Measurements from ENCODE around the gene PTPRD. TPM values are rescaled to one million over a fixed set of nuclear protein-coding genes. Genes with fewer than 3 reads are reported as not detected.

Gene PTPRD
- total and polyA plus RNA-seq, 2 experiments from 2014 or later: 11.5 to 58.0 TPM

- Mint-ChIP-seq H3K4me1 (no peaks in the 10 kb centered on the region), H3K27me3 (ENCODE audit: insufficient read depth, low read depth, poor library complexity) (no peaks in the 10 kb centered on the region), H3K4me3 (no peak overlapping the region), H3K9me3 (no peaks in the 10 kb centered on the region), H3K27ac (no peak overlapping the region), H3K36me3 (ENCODE audit: low read depth) (no peaks in the 10 kb centered on the region)
- TF ChIP-seq STAT1 (IDR thresholded peaks at IDR 0.05; ENCODE audit: unreplicated experiment) (no peak), POLR2AphosphoS5 (IDR thresholded peaks at IDR 0.05; ENCODE audit: low read depth) (no peak), JUNB (IDR thresholded peaks at IDR 0.05; ENCODE audit: unreplicated experiment) (no peak), REST (IDR thresholded peaks at IDR 0.05; ENCODE audit: unreplicated experiment) (no peak), NANOG (IDR thresholded peaks at IDR 0.05; ENCODE audit: borderline replicate concordance) (no peak), ZNF114 (CRISPR knock-in tag; IDR thresholded peaks at IDR 0.05) (no peak), EZH2 (IDR thresholded peaks at IDR 0.05; ENCODE audit: low read depth, unreplicated experiment) (no peak), CREB1 (CRISPR knock-in tag; IDR thresholded peaks at IDR 0.05; ENCODE audit: low read depth) (no peak), EZH2phosphoT487 (IDR thresholded peaks at IDR 0.05; ENCODE audit: unreplicated experiment) (no peak), ZNF331 (CRISPR knock-in tag; IDR thresholded peaks at IDR 0.05; ENCODE audit: low read depth) (no peak)
- TF ChIP-seq, protein P1, sequence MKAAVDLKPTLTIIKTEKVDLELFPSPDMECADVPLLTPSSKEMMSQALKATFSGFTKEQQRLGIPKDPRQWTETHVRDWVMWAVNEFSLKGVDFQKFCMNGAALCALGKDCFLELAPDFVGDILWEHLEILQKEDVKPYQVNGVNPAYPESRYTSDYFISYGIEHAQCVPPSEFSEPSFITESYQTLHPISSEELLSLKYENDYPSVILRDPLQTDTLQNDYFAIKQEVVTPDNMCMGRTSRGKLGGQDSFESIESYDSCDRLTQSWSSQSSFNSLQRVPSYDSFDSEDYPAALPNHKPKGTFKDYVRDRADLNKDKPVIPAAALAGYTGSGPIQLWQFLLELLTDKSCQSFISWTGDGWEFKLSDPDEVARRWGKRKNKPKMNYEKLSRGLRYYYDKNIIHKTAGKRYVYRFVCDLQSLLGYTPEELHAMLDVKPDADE (IDR thresholded peaks at IDR 0.05): no peak
- TF ChIP-seq, protein P2, sequence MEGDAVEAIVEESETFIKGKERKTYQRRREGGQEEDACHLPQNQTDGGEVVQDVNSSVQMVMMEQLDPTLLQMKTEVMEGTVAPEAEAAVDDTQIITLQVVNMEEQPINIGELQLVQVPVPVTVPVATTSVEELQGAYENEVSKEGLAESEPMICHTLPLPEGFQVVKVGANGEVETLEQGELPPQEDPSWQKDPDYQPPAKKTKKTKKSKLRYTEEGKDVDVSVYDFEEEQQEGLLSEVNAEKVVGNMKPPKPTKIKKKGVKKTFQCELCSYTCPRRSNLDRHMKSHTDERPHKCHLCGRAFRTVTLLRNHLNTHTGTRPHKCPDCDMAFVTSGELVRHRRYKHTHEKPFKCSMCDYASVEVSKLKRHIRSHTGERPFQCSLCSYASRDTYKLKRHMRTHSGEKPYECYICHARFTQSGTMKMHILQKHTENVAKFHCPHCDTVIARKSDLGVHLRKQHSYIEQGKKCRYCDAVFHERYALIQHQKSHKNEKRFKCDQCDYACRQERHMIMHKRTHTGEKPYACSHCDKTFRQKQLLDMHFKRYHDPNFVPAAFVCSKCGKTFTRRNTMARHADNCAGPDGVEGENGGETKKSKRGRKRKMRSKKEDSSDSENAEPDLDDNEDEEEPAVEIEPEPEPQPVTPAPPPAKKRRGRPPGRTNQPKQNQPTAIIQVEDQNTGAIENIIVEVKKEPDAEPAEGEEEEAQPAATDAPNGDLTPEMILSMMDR (conservative IDR thresholded peaks at IDR 0.05; ENCODE audit: low read depth in 2 of 2): no peak
- TF ChIP-seq, protein P3, sequence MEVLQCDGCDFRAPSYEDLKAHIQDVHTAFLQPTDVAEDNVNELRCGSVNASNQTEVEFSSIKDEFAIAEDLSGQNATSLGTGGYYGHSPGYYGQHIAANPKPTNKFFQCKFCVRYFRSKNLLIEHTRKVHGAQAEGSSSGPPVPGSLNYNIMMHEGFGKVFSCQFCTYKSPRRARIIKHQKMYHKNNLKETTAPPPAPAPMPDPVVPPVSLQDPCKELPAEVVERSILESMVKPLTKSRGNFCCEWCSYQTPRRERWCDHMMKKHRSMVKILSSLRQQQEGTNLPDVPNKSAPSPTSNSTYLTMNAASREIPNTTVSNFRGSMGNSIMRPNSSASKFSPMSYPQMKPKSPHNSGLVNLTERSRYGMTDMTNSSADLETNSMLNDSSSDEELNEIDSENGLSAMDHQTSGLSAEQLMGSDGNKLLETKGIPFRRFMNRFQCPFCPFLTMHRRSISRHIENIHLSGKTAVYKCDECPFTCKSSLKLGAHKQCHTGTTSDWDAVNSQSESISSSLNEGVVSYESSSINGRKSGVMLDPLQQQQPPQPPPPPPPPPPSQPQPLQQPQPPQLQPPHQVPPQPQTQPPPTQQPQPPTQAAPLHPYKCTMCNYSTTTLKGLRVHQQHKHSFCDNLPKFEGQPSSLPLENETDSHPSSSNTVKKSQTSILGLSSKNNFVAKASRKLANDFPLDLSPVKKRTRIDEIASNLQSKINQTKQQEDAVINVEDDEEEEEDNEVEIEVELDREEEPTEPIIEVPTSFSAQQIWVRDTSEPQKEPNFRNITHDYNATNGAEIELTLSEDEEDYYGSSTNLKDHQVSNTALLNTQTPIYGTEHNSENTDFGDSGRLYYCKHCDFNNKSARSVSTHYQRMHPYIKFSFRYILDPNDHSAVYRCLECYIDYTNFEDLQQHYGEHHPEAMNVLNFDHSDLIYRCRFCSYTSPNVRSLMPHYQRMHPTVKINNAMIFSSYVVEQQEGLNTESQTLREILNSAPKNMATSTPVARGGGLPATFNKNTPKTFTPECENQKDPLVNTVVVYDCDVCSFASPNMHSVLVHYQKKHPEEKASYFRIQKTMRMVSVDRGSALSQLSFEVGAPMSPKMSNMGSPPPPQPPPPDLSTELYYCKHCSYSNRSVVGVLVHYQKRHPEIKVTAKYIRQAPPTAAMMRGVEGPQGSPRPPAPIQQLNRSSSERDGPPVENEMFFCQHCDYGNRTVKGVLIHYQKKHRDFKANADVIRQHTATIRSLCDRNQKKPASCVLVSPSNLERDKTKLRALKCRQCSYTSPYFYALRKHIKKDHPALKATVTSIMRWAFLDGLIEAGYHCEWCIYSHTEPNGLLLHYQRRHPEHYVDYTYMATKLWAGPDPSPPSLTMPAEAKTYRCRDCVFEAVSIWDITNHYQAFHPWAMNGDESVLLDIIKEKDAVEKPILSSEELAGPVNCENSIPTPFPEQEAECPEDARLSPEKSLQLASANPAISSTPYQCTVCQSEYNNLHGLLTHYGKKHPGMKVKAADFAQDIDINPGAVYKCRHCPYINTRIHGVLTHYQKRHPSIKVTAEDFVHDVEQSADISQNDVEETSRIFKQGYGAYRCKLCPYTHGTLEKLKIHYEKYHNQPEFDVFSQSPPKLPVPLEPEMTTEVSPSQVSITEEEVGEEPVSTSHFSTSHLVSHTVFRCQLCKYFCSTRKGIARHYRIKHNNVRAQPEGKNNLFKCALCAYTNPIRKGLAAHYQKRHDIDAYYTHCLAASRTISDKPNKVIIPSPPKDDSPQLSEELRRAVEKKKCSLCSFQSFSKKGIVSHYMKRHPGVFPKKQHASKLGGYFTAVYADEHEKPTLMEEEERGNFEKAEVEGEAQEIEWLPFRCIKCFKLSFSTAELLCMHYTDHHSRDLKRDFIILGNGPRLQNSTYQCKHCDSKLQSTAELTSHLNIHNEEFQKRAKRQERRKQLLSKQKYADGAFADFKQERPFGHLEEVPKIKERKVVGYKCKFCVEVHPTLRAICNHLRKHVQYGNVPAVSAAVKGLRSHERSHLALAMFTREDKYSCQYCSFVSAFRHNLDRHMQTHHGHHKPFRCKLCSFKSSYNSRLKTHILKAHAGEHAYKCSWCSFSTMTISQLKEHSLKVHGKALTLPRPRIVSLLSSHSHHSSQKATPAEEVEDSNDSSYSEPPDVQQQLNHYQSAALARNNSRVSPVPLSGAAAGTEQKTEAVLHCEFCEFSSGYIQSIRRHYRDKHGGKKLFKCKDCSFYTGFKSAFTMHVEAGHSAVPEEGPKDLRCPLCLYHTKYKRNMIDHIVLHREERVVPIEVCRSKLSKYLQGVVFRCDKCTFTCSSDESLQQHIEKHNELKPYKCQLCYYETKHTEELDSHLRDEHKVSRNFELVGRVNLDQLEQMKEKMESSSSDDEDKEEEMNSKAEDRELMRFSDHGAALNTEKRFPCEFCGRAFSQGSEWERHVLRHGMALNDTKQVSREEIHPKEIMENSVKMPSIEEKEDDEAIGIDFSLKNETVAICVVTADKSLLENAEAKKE (CRISPR knock-in tag; IDR thresholded peaks at IDR 0.05): no peak
- Histone ChIP-seq H3K4me1 (ENCODE audit: insufficient read depth) (no peaks in the 10 kb centered on the region), H3K27me3 (ENCODE audit: insufficient read depth) (no peaks in the 10 kb centered on the region), H3K4me2 (no peak overlapping the region), H3K4me3 (no peak overlapping the region), H3K36me3 (ENCODE audit: insufficient read depth) (no peaks in the 10 kb centered on the region), H3K27ac (ENCODE audit: low read depth) (no peak overlapping the region), H3K9me2 (ENCODE audit: insufficient read depth) (no peaks in the 10 kb centered on the region), H2AFZ (no peak overlapping the region), H3F3A (replicated peaks; ENCODE audit: low read depth) (no peaks in the 10 kb centered on the region), H3K79me2 (replicated peaks; ENCODE audit: insufficient read depth) (no peaks in the 10 kb centered on the region), H4K20me1 (replicated peaks; ENCODE audit: insufficient read depth) (no peaks in the 10 kb centered on the region)
- ATAC-seq (no peak), DNase-seq (ENCODE audit: low spot score) (no peak)
These were observed 78.0 kb downstream of the PTPRD start for GRCh38 chr9:10534850-10535249.
